AG20443 (cell line): ENCODE results near the gene TMEM59L.
"Not testable (repeated sequence)": the region's sequence is repeated elsewhere in the genome, so short reads cannot be mapped to it uniquely, and the experiment has no call there.

Experiments
- DNase-seq: peaks from one replicate; pipeline ENCODE4 v3.0.0; 2012; ENCODE audit warnings: low spot score, mixed read lengths

TMEM59L gene

DNA sequence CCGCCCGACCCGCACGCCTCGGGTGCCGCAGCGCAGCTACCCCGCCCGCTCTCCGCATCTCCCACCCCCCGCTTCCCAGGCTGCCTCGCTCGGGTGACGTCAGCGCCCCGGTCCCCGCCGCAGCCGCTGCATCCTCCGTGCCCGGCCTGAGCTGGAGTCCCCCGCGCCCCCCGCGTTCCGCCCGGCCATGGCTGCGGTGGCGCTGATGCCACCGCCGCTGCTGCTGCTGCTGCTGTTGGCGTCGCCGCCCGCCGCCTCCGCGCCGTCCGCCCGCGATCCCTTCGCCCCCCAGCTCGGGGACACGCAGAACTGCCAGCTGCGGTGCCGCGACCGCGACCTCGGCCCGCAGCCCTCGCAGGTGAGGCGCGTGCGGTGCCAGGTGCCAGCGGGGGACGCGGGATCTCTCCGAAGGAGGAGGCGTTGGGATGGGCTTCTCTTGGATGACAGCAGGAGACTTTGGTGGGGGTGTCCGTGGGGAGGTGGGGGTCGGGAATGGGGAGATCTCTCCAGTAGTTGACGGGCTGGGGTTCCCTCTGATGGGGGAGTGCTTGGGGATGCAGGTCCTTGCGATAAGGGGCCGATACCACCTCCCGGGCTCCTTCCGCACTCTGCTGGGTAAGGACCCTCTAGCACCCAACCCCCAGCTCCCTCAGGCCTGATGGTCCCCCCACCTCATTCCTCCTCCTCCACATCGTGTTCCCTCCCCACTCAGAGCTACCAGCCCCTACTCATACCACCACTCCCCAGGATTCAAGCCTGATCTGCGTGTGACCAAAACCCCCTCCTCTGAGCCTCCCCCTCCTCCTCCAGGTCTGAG is at the start of gene TMEM59L:
Gene TMEM59L, plus strand, starts transcription at position 99 of the 817 bp plus-strand sequence. Its CDS starts 89 bp downstream, at position 188.
- peak; percentile 59 for DNase-seq

DNA sequence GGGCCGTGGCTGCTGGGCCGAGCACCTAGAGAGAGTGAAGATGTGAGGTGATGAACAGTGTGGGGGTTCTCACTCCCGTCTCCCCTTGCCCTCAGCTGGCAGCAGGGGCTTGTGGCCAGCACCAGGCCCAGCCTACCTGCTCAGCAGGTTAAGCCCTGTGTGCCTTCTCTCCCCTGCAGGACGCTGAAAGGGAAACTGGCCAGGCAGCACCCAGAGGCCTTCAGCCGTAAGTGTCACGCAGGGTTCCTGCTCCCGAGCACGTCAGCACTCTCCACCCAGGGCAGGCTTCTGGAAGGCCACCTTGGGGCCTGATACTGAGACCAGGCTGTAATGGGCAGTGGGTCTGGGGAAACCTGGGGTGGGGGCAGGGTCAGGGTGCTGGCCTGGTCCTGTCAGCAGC is 45.7 kb upstream of the TMEM59L start:
- no peak for DNase-seq

DNA sequence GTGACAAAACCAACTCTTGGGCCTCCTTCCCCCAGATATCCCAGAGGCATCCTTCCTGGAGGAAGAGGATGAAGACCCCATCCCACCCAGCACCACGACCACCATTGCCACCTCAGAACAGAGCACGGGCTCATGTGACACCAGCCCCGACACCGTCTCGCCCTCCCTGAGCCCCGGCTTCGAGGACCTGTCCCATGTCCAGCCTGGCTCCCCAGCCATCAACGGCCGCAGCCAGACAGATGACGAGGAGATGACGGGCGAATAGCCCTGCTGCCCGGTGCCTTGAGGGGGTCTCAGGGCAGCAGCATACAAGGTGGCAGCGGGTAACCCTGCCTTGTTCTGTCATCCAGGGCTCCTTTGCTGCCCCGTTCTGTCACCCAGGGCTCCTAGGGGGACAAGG is 44.3 kb upstream of the TMEM59L start:
- DNase-seq = no peak

DNA sequence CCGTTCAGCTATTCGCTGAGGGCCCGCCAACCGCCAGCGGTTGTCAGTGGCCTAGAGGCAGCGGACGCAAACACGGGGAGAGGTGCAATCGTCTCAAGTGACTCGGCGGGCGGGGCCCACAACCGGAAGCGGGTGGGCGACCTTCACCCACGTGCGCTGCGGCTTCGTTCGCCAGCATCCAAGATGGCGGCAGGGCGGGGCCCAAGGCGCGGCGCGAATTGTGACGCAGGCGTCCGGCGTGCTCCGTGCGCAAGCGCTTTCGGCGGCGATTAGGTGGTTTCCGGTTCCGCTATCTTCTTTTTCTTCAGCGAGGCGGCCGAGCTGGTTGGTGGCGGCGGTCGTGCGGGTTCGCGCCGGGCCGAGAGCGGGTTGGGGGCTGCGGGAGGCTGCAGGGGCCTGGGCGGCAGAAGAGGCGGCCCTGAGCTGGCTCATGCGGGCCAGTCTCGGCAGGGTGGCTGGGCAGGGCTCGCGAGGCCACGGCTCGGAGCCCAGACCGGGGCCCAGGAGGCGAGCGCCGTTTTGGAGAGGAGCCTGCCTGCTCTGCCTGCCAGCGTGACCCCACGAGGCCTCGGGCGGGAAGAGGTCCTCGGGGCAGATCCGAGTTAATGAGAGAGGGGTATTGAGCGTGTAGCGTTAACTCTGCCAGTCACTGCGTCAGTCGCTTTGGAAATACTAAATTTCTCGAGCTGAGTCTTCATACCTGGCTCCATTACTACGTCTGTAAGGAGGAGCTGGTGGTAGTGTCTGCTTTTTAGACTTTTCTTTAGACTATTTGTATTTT is 40.9 kb upstream of the TMEM59L start, which contains the start of gene UBA52:
Gene UBA52, plus strand, starts transcription at position 294 of the 781 bp plus-strand sequence. CDS start 1,444 bp downstream, outside the sequence.
- DNase-seq = peak; percentile 97

DNA sequence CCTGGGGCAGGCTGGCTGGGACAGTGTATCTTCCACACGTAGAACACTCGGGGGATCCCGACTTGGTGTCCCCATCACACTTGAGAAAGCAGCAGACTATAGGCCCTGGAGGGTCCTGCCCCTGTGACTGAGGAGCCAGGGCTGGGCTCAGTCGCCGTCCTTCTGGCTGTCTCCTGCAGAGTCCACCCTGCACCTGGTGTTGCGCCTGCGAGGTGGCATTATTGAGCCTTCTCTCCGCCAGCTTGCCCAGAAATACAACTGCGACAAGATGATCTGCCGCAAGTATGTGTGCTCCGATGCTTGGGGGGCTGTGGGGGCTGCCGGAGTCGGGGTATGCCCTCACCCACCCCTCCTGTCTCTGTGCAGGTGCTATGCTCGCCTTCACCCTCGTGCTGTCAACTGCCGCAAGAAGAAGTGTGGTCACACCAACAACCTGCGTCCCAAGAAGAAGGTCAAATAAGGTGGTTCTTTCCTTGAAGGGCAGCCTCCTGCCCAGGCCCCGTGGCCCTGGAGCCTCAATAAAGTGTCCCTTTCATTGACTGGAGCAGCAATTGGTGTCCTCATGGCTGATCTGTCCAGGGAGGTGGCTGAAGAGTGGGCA is 37.9 kb upstream of the TMEM59L start:
- no peak for DNase-seq

DNA sequence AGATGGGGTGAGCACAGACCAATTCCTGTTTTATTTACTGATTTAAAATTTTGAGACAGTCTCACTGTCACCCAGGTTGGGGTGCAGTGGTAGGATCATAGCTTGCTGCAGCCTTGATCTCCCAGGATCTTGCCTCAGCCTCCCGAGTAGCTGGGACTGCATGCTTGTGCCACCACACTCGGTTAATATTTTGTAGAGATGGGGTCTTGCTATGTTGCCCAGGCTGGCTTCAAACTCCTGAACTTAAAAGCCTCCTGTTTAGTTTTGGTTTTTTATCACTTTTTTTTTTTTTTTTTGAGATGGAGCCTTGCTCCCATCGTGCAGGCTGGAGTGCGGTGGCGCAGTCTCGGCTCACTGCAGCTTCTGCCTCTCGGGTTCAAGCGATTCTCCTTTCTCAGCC is 36.3 kb upstream of the TMEM59L start:
- DNase-seq = no peak

DNA sequence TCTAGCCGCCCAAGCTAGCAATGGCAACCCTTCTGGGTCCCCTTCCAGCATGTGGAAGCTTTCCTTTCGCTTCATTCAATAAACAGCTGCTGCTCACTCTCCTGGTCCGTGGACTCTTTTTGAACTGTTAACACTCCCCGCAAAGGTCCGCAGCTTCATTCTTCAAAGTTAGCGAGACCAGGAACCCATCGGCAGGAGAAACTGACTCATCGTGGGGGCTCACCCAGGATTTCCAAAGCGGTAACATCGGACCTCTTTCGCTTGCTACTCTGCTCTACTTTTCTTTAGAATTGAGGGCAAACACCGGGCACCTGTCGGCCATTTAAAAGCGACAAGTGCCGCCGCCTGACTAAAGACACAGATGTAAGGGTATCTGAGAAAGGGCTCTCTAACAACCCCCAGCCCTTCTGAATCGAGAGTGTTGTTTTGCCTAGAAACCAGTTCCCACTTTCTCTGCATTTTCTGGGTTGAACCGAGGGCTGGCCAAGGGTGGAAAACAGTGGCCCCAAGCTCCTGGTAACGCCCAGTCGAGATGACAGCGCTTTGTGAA is 35.2 kb upstream of the TMEM59L start:
- DNase-seq = no peak

DNA sequence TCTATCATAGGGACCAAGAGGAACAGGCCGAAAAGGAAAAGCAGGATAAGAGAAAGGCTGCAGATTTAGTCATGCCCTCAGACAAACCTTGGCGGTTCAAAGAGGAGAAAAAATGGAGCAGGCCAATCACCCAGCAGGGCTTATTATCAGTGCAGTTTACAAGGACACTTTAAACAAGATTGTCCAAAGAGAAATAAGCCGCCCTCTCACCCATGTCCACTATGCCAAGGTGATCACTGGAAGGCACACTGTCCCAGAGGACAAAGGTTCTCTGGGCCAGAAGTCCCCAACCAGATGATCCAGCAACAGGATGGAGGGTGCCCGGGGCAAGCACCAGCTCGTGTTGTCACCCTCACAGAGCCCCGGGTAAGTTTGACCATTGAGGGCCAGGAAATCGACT is 32.4 kb upstream of the TMEM59L start:
- DNase-seq = no peak

GRCh38 chr19:18586306-18586705 is 26.4 kb upstream of the TMEM59L start:
- DNase-seq = no peak

DNA sequence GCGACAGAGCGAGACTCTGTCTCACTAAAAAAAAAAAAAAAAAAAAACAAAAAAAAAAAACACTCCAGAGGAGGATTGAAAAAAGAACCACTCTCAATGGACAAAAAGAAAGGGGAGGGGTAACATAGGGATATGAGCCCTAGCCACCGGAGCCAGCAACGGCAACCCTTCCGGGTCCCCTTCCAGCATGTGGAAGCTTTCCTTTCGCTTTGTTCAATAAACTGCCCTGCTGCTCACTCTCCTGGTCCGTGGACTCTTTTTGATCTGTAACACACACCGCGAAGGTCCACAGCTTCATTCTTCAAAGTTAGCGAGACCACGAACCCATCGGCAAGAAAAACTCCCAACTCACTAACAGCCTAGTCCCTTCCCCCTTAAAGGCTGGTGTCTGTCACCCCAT is 25.1 kb upstream of the TMEM59L start:
- no peak for DNase-seq

GRCh38 chr19:18587962-18588610 is 24.6 kb upstream of the TMEM59L start:
- DNase-seq = no peak

GRCh38 chr19:18588611-18589379 is 23.9 kb upstream of the TMEM59L start, which contains the start of gene REX1BD:
Gene REX1BD, plus strand, starts transcription at chr19:18588798. Its CDS starts 4 bp downstream, at chr19:18588802.
- peak; percentile 89 for DNase-seq

DNA sequence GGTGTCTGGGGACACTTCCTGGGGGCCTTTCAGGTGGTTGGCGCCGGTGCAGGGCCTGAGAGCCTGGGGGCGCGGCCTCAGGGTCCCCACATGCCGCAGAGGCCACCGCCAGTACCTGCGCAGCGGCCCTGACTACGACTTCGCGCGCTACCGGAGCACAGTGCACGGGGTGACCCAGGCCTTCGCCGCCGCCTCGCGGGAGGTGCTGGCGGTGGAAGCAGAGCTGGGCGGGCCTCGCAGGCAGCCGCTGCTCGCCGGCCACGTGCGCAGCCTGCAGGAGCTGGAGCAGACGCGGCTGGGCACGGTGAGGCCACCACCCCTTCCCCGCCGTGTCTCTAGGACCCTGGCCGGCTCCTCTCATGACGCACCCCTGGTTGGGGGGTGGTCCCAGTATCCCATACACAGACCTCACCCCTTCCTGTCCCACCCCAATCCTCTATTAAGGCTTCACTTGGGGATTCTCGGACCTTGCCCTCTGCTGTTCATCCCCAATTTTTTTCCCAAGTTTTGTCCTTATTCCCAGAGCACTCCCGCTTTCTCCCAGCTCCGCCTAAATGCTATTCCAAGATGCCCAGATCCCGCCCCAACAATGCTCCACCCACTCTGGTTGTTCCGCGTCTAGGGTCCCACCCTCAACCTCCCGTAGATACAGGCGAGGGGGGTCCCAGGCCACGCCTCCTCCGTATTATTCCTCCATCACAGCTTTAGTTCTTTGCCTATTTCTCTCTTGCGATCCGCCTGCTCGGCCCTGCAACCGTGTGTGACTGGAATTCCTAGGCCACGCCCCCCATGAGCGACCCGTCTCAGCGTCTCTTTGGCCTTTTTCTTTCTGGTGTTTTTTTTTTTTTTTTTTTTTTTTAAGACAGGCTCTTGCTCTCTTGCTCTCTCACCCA is 23.0 kb upstream of the TMEM59L start:
- DNase-seq = peak; percentile 82

GRCh38 chr19:18590273-18591272 is 22.1 kb upstream of the TMEM59L start:
- DNase-seq = no peak

DNA sequence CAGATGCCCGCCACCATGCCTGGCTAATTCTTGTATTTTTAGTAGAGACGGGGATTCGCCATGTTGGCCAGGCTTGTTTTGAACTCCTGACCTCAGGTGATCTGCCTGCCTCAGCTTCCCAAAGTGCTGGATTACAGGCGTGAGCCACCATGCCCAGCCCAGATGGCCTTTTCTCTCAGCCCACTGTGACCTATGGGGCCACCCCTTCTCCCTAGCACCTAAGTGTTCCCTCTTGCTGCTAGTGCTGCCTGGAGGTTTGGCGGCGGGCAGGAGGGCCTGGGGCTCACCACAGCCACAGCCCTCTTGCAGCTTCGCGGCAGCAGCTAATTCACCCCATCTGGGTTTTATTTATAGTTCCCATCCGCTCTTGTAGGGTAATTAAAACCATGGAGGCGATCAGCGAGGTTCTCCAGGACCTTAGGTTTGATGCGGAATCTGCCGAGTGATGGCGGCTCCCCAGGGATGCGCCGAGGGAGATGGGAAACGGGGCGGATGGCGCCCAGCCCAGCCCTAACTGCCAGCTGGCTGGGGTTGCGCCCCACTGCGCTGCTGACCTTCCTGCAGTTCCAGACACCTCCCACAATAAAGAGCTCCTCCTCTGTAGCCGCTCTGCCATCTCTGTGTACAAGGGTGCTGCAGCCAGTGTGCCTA is 20.8 kb upstream of the TMEM59L start:
- no peak for DNase-seq

DNA sequence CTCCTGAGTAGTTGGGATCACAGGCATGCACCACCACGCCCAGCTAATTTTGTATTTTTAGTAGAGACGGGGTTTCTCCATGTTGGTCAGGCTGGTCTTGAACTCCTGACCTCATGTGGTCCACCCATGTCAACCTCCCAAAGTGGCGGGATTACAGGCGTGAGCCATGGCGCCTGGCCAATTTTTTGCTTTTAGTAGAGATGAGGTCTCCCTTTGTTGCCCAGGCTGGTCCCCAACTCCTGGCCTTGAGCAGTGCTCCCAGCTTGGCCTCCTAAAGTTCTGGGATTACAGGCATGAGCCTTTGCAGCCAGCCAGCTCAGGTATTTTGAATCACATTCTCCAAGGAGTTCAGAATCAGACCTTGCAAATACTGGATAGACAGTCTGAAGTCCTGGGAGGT is 19.9 kb upstream of the TMEM59L start:
- DNase-seq = not testable (repeated sequence)

DNA sequence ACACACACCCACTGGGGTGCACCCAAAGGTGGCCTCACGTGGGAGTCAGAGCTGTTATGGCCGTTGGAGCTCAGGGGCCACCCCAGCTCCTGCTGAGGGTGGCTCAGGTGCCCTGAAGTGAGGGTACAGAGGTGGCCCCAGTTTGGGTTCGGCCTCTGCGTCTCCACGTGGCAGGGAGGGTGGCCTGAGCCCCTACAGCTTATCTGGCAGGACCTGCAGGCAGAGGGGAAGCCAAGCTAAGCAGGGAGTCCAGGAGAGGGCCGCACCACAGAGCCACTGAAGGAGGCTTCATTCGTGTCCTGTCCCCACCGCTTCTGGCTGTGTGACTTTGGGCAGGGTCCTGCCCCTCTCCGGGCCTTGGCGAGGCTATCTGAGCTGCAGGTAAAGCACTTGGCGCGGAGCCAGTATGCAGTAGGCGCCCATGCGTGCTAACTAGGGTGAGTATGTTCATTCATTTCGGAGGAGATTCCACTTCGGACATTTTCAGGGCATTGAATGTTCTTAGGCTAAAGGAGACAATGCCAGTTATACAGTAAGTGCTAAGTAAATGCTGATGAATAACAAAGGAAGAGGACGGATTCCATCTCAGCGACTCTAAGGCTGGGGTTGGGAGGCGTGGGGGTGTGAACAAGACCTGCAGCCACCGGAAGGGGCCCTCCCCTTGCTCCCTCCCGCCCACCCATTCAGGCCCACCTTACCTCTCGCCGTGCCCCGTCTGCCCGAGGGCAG is 19.1 kb upstream of the TMEM59L start:
- DNase-seq = no peak
